ENCODE data around the gene SYT5. TPM values are rescaled to one million over a fixed set of nuclear protein-coding genes. Genes with fewer than 3 reads are reported as not detected.

Gene SYT5
- total and polyA plus RNA-seq, 2 donors (not counting 3 experiments of a cell fraction or from before 2014, with no cell fraction given): 0.42 TPM; not detected in 1

DNA sequence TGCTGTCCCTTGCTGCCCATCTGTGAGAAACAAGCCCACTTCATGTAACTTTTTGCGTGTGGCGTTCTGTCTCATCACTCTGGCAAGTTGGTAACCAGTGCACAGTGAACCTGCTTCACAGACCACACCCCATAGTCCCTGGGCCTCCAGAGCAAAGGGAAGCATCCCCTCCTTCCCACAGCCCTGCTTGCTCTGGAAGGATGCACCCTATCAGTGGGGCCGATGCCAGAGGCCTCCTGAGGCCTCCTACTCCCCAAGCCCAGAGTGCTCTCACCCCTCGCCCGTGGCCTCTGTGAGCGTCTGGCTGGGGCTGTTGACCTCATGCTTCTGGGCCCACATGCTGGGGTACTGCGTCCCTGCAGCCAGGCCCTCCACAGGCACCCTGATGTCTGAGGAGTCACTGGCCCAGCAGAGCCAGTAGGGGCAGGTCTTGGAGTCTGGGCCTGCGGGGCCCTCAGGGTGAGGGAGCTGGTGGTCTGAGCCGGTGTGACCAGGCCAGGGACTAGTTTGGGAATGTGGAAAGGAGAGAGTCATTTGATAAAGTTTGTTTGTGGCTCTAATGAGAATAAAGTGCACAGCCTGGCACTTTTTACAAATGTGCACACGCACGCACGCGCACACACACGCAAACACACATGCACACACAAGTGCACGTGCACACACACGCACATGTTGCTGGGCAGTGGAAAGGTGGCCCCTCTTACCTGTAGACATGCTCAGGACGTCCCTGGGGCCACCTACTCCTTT, 43.4 kb upstream of the SYT5 start:
- no peak for FAIRE-seq
- CTCF ChIA-PET: no interaction called here

More for the DNA sequence above, 43.4 kb upstream of the SYT5 start:
- H3K4me3 ChIP-seq (replicated peaks in 1 of 3; ENCODE audit: insufficient read depth in 1 of 3, low read depth in 1 of 3, low read length in 3 of 3): no peak overlapping the region
- H2AFZ ChIP-seq (ENCODE audit: low read depth, low read length): no peak overlapping the region
- DNase-seq (ENCODE audit: low read depth, low spot score): no peak
- no peaks in the 10 kb centered on the region for H3K4me1 ChIP-seq (ENCODE audit: control insufficient read depth, extremely low read depth, insufficient read depth, low read length)
- no peak overlapping the region for H3K4me2 ChIP-seq (ENCODE audit: insufficient read depth, low read length)
- no peak overlapping the region for H3K9ac ChIP-seq (replicated peaks; ENCODE audit: extremely low read depth, insufficient read depth, low read length)
- BruUV-seq (replicated peaks): no TSS peak
- H3K27ac ChIP-seq (ENCODE audit: insufficient read depth, low read depth, low read length): no peak overlapping the region
- dilution Hi-C loops (cut with MboI; ENCODE audit: extremely low pct_ligation_motif_present, low sequenced_read_pairs): no loop called here
- POLR2A ChIA-PET: no interaction called here
- intact Hi-C loops (cut with micrococcal nuclease): no loop called here
- H3K9me1 ChIP-seq (replicated peaks; ENCODE audit: control insufficient read depth, extremely low read depth, insufficient read depth, low read length): no peaks in the 10 kb centered on the region
- no peaks in the 10 kb centered on the region for H3K27me3 ChIP-seq (ENCODE audit: control insufficient read depth in 2 of 2, insufficient read depth in 2 of 2, low read length in 2 of 2)
- H4K20me1 ChIP-seq (replicated peaks; ENCODE audit: control insufficient read depth, extremely low read depth, insufficient read depth, low read length): no peaks in the 10 kb centered on the region
- no peaks in the 10 kb centered on the region for H3K9me3 ChIP-seq (replicated peaks; ENCODE audit: control insufficient read depth, insufficient read depth, low read length)
- TF ChIP-seq POLR2A (IDR thresholded peaks at IDR 0.05; ENCODE audit: low read depth, low read length) (no peak), MAX (IDR thresholded peaks at IDR 0.05; ENCODE audit: insufficient read depth, insufficient read length) (no peak), JUN (IDR thresholded peaks at IDR 0.05; ENCODE audit: borderline replicate concordance, insufficient read depth, insufficient read length, low read depth) (no peak), MYC (IDR thresholded peaks at IDR 0.05; ENCODE audit: low read depth, low read length) (no peak), EZH2 (IDR thresholded peaks at IDR 0.05; ENCODE audit: borderline replicate concordance, low read depth, low read length, severe bottlenecking) (no peak), POLR2AphosphoS5 (IDR thresholded peaks at IDR 0.05; ENCODE audit: insufficient read depth, low read depth, low read length) (no peak), FOS (IDR thresholded peaks at IDR 0.05; ENCODE audit: borderline replicate concordance, insufficient read depth, low read length) (no peak), GATA2 (IDR thresholded peaks at IDR 0.05; ENCODE audit: insufficient read depth, insufficient read length, low read depth, low read length) (no peak)
- TF ChIP-seq, protein P1, sequence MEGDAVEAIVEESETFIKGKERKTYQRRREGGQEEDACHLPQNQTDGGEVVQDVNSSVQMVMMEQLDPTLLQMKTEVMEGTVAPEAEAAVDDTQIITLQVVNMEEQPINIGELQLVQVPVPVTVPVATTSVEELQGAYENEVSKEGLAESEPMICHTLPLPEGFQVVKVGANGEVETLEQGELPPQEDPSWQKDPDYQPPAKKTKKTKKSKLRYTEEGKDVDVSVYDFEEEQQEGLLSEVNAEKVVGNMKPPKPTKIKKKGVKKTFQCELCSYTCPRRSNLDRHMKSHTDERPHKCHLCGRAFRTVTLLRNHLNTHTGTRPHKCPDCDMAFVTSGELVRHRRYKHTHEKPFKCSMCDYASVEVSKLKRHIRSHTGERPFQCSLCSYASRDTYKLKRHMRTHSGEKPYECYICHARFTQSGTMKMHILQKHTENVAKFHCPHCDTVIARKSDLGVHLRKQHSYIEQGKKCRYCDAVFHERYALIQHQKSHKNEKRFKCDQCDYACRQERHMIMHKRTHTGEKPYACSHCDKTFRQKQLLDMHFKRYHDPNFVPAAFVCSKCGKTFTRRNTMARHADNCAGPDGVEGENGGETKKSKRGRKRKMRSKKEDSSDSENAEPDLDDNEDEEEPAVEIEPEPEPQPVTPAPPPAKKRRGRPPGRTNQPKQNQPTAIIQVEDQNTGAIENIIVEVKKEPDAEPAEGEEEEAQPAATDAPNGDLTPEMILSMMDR (IDR thresholded peaks at IDR 0.05; ENCODE audit: extremely low read depth in 1 of 2, insufficient read depth in 1 of 2, low read depth in 1 of 2, low read length in 2 of 2): no peak
- peaks cover 0 to 4% of the 10 kb centered on the region in 2 experiments for H3K36me3 ChIP-seq (ENCODE audit: control insufficient read depth in 2 of 2, extremely low read depth in 1 of 2, insufficient read depth in 2 of 2, low read length in 2 of 2)
- no peaks in the 10 kb centered on the region for H3K79me2 ChIP-seq (ENCODE audit: control insufficient read depth, insufficient read depth, low read length)

All from endothelial cell of umbilical vein (primary cell).